ENCODE data around the gene TMTC1. TPM values are rescaled to one million over a fixed set of nuclear protein-coding genes. Genes with fewer than 3 reads are reported as not detected.

Gene TMTC1
- total and polyA plus RNA-seq, 7 donors, result 15.8 to 45.8 (median 30.4) TPM

GRCh38 chr12:29660847-29661246 is 122.9 kb downstream of the TMTC1 start:
- H3K4me1 ChIP-seq, result peaks cover 46% of the 10 kb centered on the region
- intact Hi-C loops (cut with DNase I), result loop anchor here in 1 of 2 donors (10.0 kb wide), 1 partner anchor 54 kb away; no protein-coding TSS in a partner anchor

DNA sequence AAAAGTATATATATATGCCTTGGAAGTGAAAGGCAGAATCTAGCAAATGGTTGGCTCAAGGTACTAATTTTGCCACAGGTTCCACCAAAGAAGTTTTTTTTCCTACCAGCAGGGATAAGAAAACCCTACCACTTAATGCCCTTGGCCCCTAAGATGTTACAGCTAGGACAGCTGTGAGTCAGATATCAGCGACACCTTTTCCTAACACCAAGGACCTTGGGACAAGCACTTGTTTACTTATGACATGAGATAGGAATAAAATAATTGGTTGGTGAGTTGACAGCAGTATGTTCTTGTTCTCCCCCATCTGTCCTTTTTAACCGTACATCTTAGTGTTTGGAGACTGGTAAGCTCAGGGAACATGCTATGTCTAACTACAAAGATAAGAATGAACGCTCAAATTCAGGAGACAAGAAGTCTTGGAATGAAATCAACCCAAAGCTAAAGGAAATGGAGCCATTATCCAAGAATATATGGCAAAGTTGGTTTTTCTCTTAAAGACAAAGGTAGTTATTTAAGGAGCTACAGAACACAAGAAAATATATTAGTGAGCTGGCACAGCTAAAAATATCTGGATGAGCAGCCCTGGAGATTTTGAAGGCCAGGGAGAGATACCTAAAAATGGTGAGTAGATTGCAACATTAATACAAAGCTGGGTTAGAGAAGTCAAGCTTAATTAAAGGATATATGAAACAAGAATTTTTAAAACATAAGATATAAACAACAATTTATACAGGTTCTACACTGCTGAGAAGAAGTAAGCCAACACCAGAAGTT is 126.8 kb downstream of the TMTC1 start:
- TF ChIP-seq, protein P1, sequence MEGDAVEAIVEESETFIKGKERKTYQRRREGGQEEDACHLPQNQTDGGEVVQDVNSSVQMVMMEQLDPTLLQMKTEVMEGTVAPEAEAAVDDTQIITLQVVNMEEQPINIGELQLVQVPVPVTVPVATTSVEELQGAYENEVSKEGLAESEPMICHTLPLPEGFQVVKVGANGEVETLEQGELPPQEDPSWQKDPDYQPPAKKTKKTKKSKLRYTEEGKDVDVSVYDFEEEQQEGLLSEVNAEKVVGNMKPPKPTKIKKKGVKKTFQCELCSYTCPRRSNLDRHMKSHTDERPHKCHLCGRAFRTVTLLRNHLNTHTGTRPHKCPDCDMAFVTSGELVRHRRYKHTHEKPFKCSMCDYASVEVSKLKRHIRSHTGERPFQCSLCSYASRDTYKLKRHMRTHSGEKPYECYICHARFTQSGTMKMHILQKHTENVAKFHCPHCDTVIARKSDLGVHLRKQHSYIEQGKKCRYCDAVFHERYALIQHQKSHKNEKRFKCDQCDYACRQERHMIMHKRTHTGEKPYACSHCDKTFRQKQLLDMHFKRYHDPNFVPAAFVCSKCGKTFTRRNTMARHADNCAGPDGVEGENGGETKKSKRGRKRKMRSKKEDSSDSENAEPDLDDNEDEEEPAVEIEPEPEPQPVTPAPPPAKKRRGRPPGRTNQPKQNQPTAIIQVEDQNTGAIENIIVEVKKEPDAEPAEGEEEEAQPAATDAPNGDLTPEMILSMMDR (IDR thresholded peaks at IDR 0.05), result no peak
- H3K36me3 ChIP-seq (ENCODE audit: insufficient read depth in 1 of 2, low read depth in 1 of 2), result peaks cover 4 to 38% of the 10 kb centered on the region in 2 donors
- 68 to 82% (median 72%) methylated on average over 3 of the region's 3 CpGs for WGBS, 3 donors
- no peaks in the 10 kb centered on the region for H3K9me3 ChIP-seq
- H3K27me3 ChIP-seq (ENCODE audit: insufficient read depth in 3 of 3, low read length in 2 of 3), result no peaks in the 10 kb centered on the region
- no peak overlapping the region for H3K4me3 ChIP-seq
- peak; percentile 75 to 93 (median 83) for ATAC-seq
- intact Hi-C loops (cut with DNase I), result loop anchor here (5.0 to 10.0 kb wide), 2 partner anchors 125 to 128 kb away; partner anchors contain the start of gene TMTC1 (in 2 of the 2)
- no peak for DNase-seq
- peaks cover 42% of the 10 kb centered on the region for H3K4me1 ChIP-seq
- H3K27ac ChIP-seq, result peak overlapping the region; percentile 75

More at GRCh38 chr12:29660847-29661246, 122.9 kb downstream of the TMTC1 start:
- 57 to 66% (median 57%) methylated on average over 6 of the region's 6 CpGs for WGBS, 3 donors
- H3K27me3 ChIP-seq (ENCODE audit: insufficient read depth in 3 of 3, low read length in 2 of 3), result no peaks in the 10 kb centered on the region
- DNase-seq (no peak), ATAC-seq (peak in 1 of 4 donors; percentile 32)
- H3K36me3 ChIP-seq (ENCODE audit: insufficient read depth in 1 of 2, low read depth in 1 of 2), result peaks cover 4 to 14% of the 10 kb centered on the region in 2 donors
- no peak overlapping the region for H3K4me3 ChIP-seq
- no peaks in the 10 kb centered on the region for H3K9me3 ChIP-seq
- peak overlapping the region; percentile 32 for H3K27ac ChIP-seq
- TF ChIP-seq, protein P1 (IDR thresholded peaks at IDR 0.05), result no peak

GRCh38 chr12:29655861-29656260 is 127.9 kb downstream of the TMTC1 start:
- H3K27ac ChIP-seq, result peak overlapping the region; percentile 75
- no peaks in the 10 kb centered on the region for H3K9me3 ChIP-seq
- DNase-seq, result peak; percentile 25 to 65
- H3K27me3 ChIP-seq (ENCODE audit: insufficient read depth in 3 of 3, low read length in 2 of 3), result no peaks in the 10 kb centered on the region
- ATAC-seq, result peak; percentile 50 to 67 (median 66)
- H3K4me3 ChIP-seq, result peak overlapping the region; percentile 14
- WGBS, 3 donors, result 32 to 44% (median 34%) methylated on average over 6 of the region's 6 CpGs
- intact Hi-C loops (cut with DNase I), result loop anchor here (5.0 to 10.0 kb wide), 2 partner anchors 126 to 129 kb away; partner anchors contain the start of gene TMTC1 (in 2 of the 2)
- peaks cover 4 to 47% of the 10 kb centered on the region in 2 donors for H3K36me3 ChIP-seq (ENCODE audit: insufficient read depth in 1 of 2, low read depth in 1 of 2)
- peaks cover 32% of the 10 kb centered on the region for H3K4me1 ChIP-seq
- TF ChIP-seq, protein P1 (IDR thresholded peaks at IDR 0.05), result no peak

DNA sequence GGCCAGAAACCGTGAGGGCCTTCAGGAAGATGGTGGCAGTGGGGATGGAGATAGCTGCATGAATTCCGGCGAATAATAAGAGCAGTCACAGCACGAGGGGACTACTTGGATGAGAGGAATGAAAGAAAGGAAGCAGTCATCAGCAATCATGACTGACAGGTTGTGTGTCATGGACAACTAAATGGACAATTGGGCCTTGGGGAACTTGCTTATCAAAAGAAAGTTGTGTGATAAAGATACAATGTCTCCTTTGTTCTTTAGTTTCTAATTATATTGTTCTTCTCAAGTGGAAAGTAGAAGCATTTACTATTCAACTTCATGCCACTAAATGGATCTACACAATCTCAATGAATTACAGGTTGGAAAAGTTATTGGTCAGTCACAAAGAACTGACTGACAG is 130.5 kb downstream of the TMTC1 start:
- DNase-seq (no peak), ATAC-seq (no peak)
- no peaks in the 10 kb centered on the region for H3K27me3 ChIP-seq (ENCODE audit: insufficient read depth in 3 of 3, low read length in 2 of 3)
- H3K36me3 ChIP-seq (ENCODE audit: insufficient read depth in 1 of 2, low read depth in 1 of 2), result peaks cover 1 to 44% of the 10 kb centered on the region in 2 donors
- intact Hi-C loops (cut with DNase I), result loop anchor here in 1 of 2 donors (10.0 kb wide), 1 partner anchor 132 kb away; the partner anchor contains the start of gene TMTC1
- H3K9me3 ChIP-seq, result no peaks in the 10 kb centered on the region
- H3K27ac ChIP-seq, result no peak overlapping the region
- 90 to 95% (median 93%) methylated on average over 4 of the region's 4 CpGs for WGBS, 3 donors
- no peak overlapping the region for H3K4me3 ChIP-seq
- TF ChIP-seq, protein P1 (IDR thresholded peaks at IDR 0.05), result no peak
- H3K4me1 ChIP-seq, result peaks cover 36% of the 10 kb centered on the region

Data from psoas muscle (tissue), 8 donors.